HUES48 (cell line): ENCODE results near the gene ACOX3.

ENCODE experiments used
- H3K27ac ChIP-seq: one replicate; pipeline ENCODE4 v1.7.0; 2013; ENCODE audit warnings: low read depth, low read length, inconsistent platforms
- H3K27me3 ChIP-seq: 2 replicates; pipeline ENCODE4 v1.6.1; 2013; ENCODE audit warnings: mild to moderate bottlenecking, low read length; ENCODE audit not compliant: control insufficient read depth, insufficient read depth
- H3K36me3 ChIP-seq: 2 replicates; pipeline ENCODE4 v1.6.1; 2013; ENCODE audit warnings: low read length; ENCODE audit not compliant: control insufficient read depth, insufficient read depth
- H3K4me1 ChIP-seq: 2 replicates; pipeline ENCODE4 v1.6.1; 2013; ENCODE audit warnings: mild to moderate bottlenecking, low read length; ENCODE audit not compliant: control insufficient read depth, insufficient read depth
- H3K4me3 ChIP-seq: 2 replicates; pipeline ENCODE4 v1.5.1; 2013; ENCODE audit warnings: mild to moderate bottlenecking, low read depth, low read length
- H3K9ac ChIP-seq: 2 replicates; pipeline ENCODE4 v1.6.1; 2013; ENCODE audit warnings: mild to moderate bottlenecking, low read depth, low read length, moderate library complexity
- H3K9me3 ChIP-seq: 2 replicates; pipeline ENCODE4 v1.6.1; 2013; ENCODE audit warnings: low read length; ENCODE audit not compliant: control insufficient read depth, insufficient read depth

The ACOX3 gene

GRCh38 chr4:8465615-8466611, 25.4 kb upstream of the ACOX3 start:
- Histone ChIP-seq H3K36me3 (peaks cover 52% of the 10 kb centered on the region), H3K27me3 (no peaks in the 10 kb centered on the region), H3K4me1 (peaks cover 9% of the 10 kb centered on the region; the same call in 1 of the 2 replicates), H3K9ac (no peak overlapping the region), H3K27ac (no peak overlapping the region), H3K9me3 (no peaks in the 10 kb centered on the region), H3K4me3 (no peak overlapping the region)

- H3K9ac ChIP-seq = no peak overlapping the region
- H3K4me1 ChIP-seq = peaks cover 9% of the 10 kb centered on the region; the same call in 1 of the 2 replicates
- peaks cover 55% of the 10 kb centered on the region for H3K36me3 ChIP-seq
- no peaks in the 10 kb centered on the region for H3K27me3 ChIP-seq
- H3K9me3 ChIP-seq = no peaks in the 10 kb centered on the region
- H3K4me3 ChIP-seq = no peak overlapping the region
- no peak overlapping the region for H3K27ac ChIP-seq
Observed at GRCh38 chr4:8464381-8464780, 23.9 kb upstream of the ACOX3 start.

GRCh38 chr4:8463811-8464210, 23.3 kb upstream of the ACOX3 start:
- H3K9me3 ChIP-seq = no peaks in the 10 kb centered on the region
- H3K4me1 ChIP-seq = 0 out of 2 replicates have a peak, but pooled peaks cover 6% of the 10 kb centered on the region
- H3K4me3 ChIP-seq = no peak overlapping the region
- H3K9ac ChIP-seq = no peak overlapping the region
- no peaks in the 10 kb centered on the region for H3K27me3 ChIP-seq
- H3K27ac ChIP-seq = no peak overlapping the region
- H3K36me3 ChIP-seq = peaks cover 52% of the 10 kb centered on the region

DNA sequence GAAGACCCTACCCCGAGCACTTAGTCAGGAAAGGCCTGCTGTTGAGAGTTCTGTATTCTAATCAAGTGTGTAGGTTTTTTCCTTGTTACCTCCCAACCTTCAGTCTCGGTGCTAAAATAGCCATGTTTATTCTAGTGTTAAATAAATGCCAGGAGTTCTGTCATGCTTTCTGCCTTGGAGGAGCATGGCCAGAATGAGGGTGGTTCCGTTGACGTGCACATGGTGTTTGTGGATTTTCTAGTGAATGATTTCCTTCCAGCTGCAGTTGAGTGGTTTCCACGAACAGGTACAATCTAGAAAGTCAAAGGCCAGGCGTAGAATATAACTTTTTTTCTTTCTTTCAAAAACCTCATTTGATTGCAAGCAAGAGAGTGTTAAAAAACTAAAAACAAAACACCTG, 21.1 kb upstream of the ACOX3 start:
- H3K27ac ChIP-seq = no peak overlapping the region
- H3K9me3 ChIP-seq = no peaks in the 10 kb centered on the region
- peaks cover 55% of the 10 kb centered on the region for H3K36me3 ChIP-seq
- H3K4me1 ChIP-seq = 0 out of 2 replicates have a peak, but pooled peaks cover 6% of the 10 kb centered on the region
- no peak overlapping the region for H3K4me3 ChIP-seq
- H3K27me3 ChIP-seq = no peaks in the 10 kb centered on the region
- H3K9ac ChIP-seq = no peak overlapping the region

DNA sequence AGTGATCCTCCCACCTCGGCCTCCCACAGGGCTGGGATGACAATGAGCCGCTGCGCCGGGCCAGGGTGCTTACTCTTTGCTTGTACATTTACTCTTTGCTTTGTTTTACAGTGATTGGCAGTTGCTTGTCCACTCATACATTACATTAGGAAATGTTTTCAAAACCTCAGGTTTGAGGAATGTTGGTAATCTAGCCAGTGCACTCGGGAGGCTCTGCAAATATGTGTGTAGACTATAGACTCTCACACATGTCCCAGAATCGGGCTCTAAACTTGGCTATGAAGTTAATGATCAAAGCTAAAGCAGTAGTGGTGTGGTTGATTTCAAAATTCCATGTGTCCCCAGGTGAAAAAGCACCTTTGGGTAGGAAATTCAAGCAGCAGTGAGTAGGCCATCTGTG, 20.6 kb upstream of the ACOX3 start:
- Histone ChIP-seq H3K27ac (no peak overlapping the region), H3K9me3 (no peaks in the 10 kb centered on the region), H3K4me1 (0 out of 2 replicates have a peak, but pooled peaks cover 6% of the 10 kb centered on the region), H3K9ac (no peak overlapping the region), H3K36me3 (peaks cover 55% of the 10 kb centered on the region), H3K4me3 (no peak overlapping the region), H3K27me3 (no peaks in the 10 kb centered on the region)

- Histone ChIP-seq H3K9ac (no peak overlapping the region), H3K36me3 (peaks cover 55% of the 10 kb centered on the region), H3K4me1 (0 out of 2 replicates have a peak, but pooled peaks cover 6% of the 10 kb centered on the region), H3K27me3 (no peaks in the 10 kb centered on the region), H3K27ac (no peak overlapping the region), H3K9me3 (no peaks in the 10 kb centered on the region), H3K4me3 (no peak overlapping the region)
Observed at GRCh38 chr4:8459867-8460445, 19.4 kb upstream of the ACOX3 start.

DNA sequence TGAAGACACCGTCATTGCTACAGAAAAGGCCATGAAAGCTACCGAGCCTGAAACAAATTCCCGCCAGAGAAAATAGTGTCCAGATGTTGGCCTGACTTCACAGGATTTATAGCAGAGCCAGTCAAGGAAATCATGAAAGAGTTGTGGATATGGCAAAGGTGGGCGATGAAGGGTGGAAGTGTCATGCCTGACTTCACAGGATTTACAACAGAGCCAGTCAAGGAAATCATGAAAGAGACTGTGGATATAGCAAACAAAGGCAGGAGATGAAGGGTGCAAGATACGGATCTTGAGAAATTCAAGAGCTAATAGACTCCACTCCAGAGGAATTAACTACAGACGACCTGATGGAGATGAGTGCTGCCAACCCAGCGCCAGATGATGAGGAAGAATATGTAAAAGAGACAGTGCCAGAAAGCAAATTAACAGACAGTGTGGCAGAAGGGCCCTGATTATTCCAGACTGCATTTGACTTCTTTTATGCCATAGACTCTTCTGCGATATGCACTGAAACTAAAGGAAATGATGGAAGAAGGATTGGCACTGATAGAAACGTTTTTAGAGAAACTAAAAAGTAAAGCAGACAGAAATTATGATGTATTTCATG, 17.2 kb upstream of the ACOX3 start:
- H3K9ac ChIP-seq = no peak overlapping the region
- H3K4me1 ChIP-seq = no peaks in the 10 kb centered on the region
- peaks cover 70% of the 10 kb centered on the region for H3K36me3 ChIP-seq
- no peaks in the 10 kb centered on the region for H3K27me3 ChIP-seq
- no peak overlapping the region for H3K27ac ChIP-seq
- H3K9me3 ChIP-seq = no peaks in the 10 kb centered on the region
- H3K4me3 ChIP-seq = no peak overlapping the region

DNA sequence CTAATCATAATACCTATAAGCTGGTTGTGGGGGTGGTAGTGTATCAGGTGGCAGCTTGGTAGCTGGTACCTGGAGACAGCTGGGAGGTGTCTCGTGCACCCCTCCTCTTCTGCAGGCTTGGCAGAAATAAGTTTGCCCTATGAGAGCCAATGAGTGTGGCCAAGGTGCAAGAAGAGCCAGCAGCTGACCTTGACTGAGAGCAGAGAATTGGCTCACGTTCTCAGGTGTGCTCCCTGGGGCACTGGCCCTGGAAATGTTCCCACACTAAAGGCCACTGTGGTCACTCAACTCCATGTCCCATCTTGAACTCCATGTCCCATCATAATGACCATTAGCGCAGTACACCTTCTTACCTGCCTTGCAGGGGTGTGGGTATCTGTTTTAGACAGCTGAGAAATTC, 13.4 kb upstream of the ACOX3 start:
- no peaks in the 10 kb centered on the region for H3K9me3 ChIP-seq
- H3K4me3 ChIP-seq = no peak overlapping the region
- no peak overlapping the region for H3K9ac ChIP-seq
- H3K27ac ChIP-seq = no peak overlapping the region
- no peaks in the 10 kb centered on the region for H3K4me1 ChIP-seq
- H3K27me3 ChIP-seq = no peaks in the 10 kb centered on the region
- peaks cover 88% of the 10 kb centered on the region for H3K36me3 ChIP-seq

DNA sequence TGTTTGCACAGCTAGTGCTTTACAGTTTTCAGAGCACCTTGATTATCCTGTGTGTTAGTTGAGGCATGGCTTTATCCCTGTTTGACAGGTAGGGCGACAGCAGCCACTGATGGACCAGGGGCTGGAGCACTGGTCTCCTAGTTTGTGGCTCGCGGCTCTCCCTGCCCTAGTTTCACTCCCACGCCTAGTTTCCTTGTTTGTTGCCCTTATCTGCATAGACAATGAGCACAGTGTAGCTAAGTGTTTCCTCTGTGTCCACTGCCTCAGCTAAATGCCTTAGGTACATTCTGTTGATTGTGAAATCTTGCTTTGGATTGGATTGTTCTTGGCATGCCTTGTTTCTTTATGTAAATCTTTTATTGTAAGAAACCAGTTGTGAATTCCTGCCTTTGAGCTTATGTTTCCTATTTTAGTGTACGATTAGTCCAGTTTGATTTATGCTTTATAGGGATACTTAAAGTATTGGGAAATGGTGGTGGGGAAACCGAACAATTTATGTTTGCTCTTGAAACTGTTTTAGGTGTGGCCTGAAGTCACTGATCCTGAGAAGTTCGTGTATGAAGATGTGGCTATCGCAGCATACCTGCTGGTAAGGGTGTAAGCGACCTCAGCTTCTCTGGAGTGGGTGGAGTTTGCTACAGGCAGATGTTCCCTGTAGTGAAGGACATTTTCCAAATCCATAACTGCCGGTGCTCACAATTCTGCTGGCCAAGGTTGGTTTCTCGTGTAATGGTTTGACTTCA, 11.1 kb upstream of the ACOX3 start:
- H3K36me3 ChIP-seq = peaks cover 89% of the 10 kb centered on the region
- H3K9me3 ChIP-seq = no peaks in the 10 kb centered on the region
- H3K27me3 ChIP-seq = no peaks in the 10 kb centered on the region
- H3K4me1 ChIP-seq = no peaks in the 10 kb centered on the region
- H3K4me3 ChIP-seq = no peak overlapping the region
- H3K27ac ChIP-seq = no peak overlapping the region
- H3K9ac ChIP-seq = no peak overlapping the region

DNA sequence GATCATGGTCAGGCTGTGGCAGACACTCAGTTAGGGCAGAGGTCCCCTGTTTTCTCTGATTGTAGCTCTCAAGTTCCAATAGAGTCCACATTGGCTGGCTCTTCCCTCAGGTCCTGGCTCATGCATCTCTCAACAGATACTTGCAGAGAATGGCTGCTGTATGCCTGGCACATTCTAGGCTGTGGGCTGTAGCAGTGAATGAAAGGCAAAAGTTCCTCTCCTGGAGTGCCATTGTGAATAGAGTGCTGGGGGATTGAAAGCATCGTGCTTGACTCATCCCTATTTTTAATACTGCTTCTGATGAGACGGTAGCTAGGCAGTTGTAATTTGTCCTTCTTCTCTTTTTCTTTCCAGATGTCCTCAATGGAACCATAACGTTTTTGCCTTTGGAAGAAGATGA, 5.6 kb upstream of the ACOX3 start:
- H3K36me3 ChIP-seq = peaks cover 35% of the 10 kb centered on the region
- no peak overlapping the region for H3K9ac ChIP-seq
- no peaks in the 10 kb centered on the region for H3K9me3 ChIP-seq
- H3K4me1 ChIP-seq = peaks cover 8% of the 10 kb centered on the region; the same call in 1 of the 2 replicates
- H3K27me3 ChIP-seq = no peaks in the 10 kb centered on the region
- no peak overlapping the region for H3K27ac ChIP-seq
- no peak overlapping the region for H3K4me3 ChIP-seq
